Measurements from ENCODE around the gene AQP3. TPM values are rescaled to one million over a fixed set of nuclear protein-coding genes. Genes with fewer than 3 reads are reported as not detected.
A peak's percentile ranks its signal among the peaks of the same experiment; 100 is the strongest.
"Not testable (repeated sequence)": the region's sequence is repeated elsewhere in the genome, so short reads cannot be mapped to it uniquely, and the experiment has no call there.

Gene AQP3
- total and polyA plus RNA-seq, 4 donors, result 43.9 to 218 (median 159) TPM

- DNase-seq, result no peak
- WGBS, 2 donors, result 64 to 74% methylated on average over 4 of the region's 4 CpGs
- Histone ChIP-seq H3K4me1 (ENCODE audit: control insufficient read depth in 5 of 5, insufficient read depth in 5 of 5, low read length in 5 of 5) (no peaks in the 10 kb centered on the region), H3K9ac (ENCODE audit: insufficient read depth in 1 of 2, low read length in 2 of 2) (no peak overlapping the region), H3K9me3 (ENCODE audit: control insufficient read depth in 4 of 4, insufficient read depth in 3 of 4, low read length in 3 of 4) (no peaks in the 10 kb centered on the region), H3K36me3 (ENCODE audit: control insufficient read depth in 4 of 4, insufficient read depth in 4 of 4, low read length in 4 of 4) (no peaks in the 10 kb centered on the region), H3K27me3 (ENCODE audit: control insufficient read depth in 3 of 3, insufficient read depth in 3 of 3, low read length in 2 of 3) (no peaks in the 10 kb centered on the region), H3K4me3 (no peak overlapping the region), H3K27ac (ENCODE audit: low read depth in 1 of 2, low read length in 1 of 2) (peak overlapping the region in 1 of 2 donors; percentile 62)
- ATAC-seq (ENCODE audit: insufficient read depth, low FRiP score), result peak; percentile 66
- no peak for TF ChIP-seq CTCF (IDR thresholded peaks at IDR 0.05; ENCODE audit: control extremely low read depth, extremely low read depth)
These were observed 22.3 kb downstream of the AQP3 start for GRCh38 chr9:33425128-33425533.

GRCh38 chr9:33424492-33424891, 22.9 kb downstream of the AQP3 start:
- 86 to 93% methylated on average over 6 of the region's 6 CpGs for WGBS, 2 donors
- H3K36me3 ChIP-seq (ENCODE audit: control insufficient read depth in 4 of 4, insufficient read depth in 4 of 4, low read length in 4 of 4); H3K4me1 ChIP-seq (ENCODE audit: control insufficient read depth in 5 of 5, insufficient read depth in 5 of 5, low read length in 5 of 5); H3K9me3 ChIP-seq (ENCODE audit: control insufficient read depth in 4 of 4, insufficient read depth in 3 of 4, low read length in 3 of 4); ATAC-seq (ENCODE audit: insufficient read depth, low FRiP score); DNase-seq; H3K9ac ChIP-seq (ENCODE audit: insufficient read depth in 1 of 2, low read length in 2 of 2); H3K4me3 ChIP-seq; H3K27ac ChIP-seq (ENCODE audit: low read depth in 1 of 2, low read length in 1 of 2); H3K27me3 ChIP-seq (ENCODE audit: control insufficient read depth in 3 of 3, insufficient read depth in 3 of 3, low read length in 2 of 3): not testable (repeated sequence)

- not testable (repeated sequence) for H3K27me3 ChIP-seq (ENCODE audit: control insufficient read depth in 3 of 3, insufficient read depth in 3 of 3, low read length in 2 of 3); H3K27ac ChIP-seq (ENCODE audit: low read depth in 1 of 2, low read length in 1 of 2); H3K4me3 ChIP-seq; ATAC-seq (ENCODE audit: insufficient read depth, low FRiP score); DNase-seq; H3K9ac ChIP-seq (ENCODE audit: insufficient read depth in 1 of 2, low read length in 2 of 2); H3K4me1 ChIP-seq (ENCODE audit: control insufficient read depth in 5 of 5, insufficient read depth in 5 of 5, low read length in 5 of 5); H3K9me3 ChIP-seq (ENCODE audit: control insufficient read depth in 4 of 4, insufficient read depth in 3 of 4, low read length in 3 of 4); H3K36me3 ChIP-seq (ENCODE audit: control insufficient read depth in 4 of 4, insufficient read depth in 4 of 4, low read length in 4 of 4)
- 68 to 91% methylated on average over 3 to 7 of the region's 7 CpGs for WGBS, 2 donors
These were observed 23.4 kb downstream of the AQP3 start for GRCh38 chr9:33424043-33424442.

GRCh38 chr9:33419708-33420303, 27.6 kb downstream of the AQP3 start:
- Histone ChIP-seq H3K27ac (ENCODE audit: low read depth in 1 of 2, low read length in 1 of 2) (no peak overlapping the region), H3K4me3 (no peak overlapping the region), H3K36me3 (ENCODE audit: control insufficient read depth in 4 of 4, insufficient read depth in 4 of 4, low read length in 4 of 4) (no peaks in the 10 kb centered on the region), H3K27me3 (ENCODE audit: control insufficient read depth in 3 of 3, insufficient read depth in 3 of 3, low read length in 2 of 3) (no peaks in the 10 kb centered on the region), H3K9me3 (ENCODE audit: control insufficient read depth in 4 of 4, insufficient read depth in 3 of 4, low read length in 3 of 4) (no peaks in the 10 kb centered on the region), H3K4me1 (ENCODE audit: control insufficient read depth in 5 of 5, insufficient read depth in 5 of 5, low read length in 5 of 5) (peaks cover 0 to 10% (median 0%) of the 10 kb centered on the region in 5 donors), H3K9ac (ENCODE audit: insufficient read depth in 1 of 2, low read length in 2 of 2) (no peak overlapping the region)
- TF ChIP-seq CTCF (IDR thresholded peaks at IDR 0.05; ENCODE audit: control extremely low read depth, extremely low read depth), result no peak
- ATAC-seq (ENCODE audit: insufficient read depth, low FRiP score) (no peak), DNase-seq (no peak)
- 76 to 81% methylated on average over 10 of the region's 10 CpGs for WGBS, 2 donors

Data from lung (tissue), 12 donors.